GM21737 (cell line): Measurements from ENCODE around the gene CPNE4.

Experiments used
- ATAC-seq: cut with Tn5 transposase; IDR thresholded peaks from one replicate; pipeline ENCODE4 v1.9.1; 2021; ENCODE audit warnings: mild to moderate bottlenecking, moderate library complexity; ENCODE audit not compliant: unreplicated experiment

The CPNE4 gene

DNA sequence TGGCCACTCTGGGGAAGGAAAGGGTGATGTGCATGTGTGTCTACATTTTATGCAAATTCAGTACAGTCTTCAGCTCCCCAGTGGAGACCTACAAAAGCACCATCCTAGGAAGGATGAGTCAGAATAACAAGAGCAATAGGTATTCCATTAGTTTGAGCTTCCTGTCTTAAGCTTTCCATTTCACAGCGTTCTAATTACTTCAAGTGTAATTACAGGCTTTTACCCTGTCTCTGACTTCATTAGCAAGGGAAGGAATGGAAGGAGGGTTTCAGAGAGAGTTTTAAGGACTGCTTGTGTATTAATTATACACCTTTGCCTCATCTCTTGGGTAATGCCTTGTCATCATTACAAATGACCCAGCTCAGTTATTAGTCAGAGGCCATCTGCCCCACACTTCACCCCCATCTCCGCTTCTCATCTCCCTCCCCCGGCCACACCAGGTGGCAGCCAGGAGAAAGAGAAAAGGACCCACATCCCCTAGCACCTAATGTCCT, 329.2 kb downstream of the CPNE4 start:
- ATAC-seq: peak; percentile 65

DNA sequence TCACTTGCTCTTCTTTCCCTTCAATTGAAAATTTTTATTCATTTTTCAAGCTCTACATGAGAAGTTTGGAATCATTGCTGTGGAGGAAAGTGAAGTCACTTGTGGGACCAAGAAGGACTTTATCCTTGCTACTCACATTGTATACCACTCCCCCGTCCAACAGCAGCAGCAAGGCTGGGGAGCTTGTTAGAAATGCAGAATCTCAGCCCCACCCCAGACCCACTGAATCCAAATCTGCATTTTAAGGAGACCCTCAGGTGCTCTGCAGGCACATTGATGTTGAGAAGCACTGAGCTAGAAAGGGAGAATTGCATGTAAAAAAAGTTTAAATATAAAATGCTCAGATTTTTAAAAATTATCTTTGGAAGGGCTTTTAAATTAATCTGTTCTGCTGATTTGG, 329.7 kb downstream of the CPNE4 start:
- ATAC-seq: no peak

DNA sequence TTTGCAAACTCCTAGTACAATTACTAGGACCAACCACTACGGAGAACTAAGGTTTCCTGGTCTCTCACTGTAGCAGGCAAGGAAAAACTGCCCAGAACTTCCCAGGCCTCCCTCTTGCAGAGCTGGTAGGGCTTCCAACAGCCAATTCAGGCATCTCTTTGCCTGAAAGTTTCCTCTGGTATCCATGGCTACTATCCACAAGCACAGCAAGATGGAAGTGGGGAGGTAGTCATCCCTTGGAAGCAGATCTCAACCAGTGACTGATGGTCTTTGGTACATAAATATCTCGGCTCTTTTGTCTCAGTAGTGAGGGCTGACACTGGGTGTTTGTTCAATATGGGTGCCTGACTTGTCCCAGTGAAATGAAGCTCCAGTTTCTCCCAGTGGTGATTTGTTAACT, 330.7 kb downstream of the CPNE4 start:
- ATAC-seq: no peak

DNA sequence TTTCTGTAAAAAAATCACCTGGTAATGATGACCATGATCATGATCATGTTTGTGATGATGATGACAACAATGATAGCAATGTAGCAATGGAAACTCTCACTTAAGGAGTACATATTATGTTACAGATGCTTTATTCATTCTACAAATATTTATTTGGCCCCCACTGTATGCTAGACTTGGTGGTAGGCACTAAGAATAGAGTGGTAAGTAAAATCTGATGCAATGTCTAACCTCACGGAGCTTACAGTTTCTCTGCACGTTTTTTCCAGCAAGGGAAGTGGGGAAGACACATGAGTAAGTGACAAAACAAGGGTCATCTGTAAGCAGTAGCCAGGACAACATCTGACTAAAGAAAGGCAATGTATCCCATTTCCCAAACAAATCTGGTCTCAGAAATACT, 332.7 kb downstream of the CPNE4 start:
- ATAC-seq: no peak

DNA sequence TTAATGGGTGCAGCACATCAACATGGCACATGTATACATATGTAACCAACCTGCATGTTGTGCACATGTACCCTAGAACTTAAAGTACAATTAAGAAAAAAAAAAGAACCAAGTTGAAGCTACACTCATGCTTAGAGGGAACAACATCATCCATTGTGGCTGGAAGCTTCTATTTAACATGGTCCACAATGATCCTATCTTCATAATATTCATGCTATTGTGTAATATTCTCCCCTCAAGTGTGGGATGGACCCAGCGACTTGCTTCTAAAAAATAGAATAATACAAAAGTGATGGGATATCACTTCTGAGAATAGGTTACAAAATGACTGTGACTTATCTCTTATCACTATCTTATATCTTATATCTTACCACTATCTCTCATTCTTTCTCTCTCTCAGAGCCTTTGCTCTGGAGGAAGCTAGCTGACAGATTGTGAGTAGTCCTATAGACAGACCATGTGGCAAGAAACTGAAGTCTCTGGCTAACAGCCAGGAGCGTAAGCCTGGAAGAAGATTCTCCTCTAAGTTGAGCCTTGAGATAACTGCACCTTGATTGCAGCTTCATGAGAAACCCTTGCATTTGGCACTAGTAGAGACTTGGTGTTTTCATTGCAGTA, 333.6 kb downstream of the CPNE4 start:
- no peak for ATAC-seq

DNA sequence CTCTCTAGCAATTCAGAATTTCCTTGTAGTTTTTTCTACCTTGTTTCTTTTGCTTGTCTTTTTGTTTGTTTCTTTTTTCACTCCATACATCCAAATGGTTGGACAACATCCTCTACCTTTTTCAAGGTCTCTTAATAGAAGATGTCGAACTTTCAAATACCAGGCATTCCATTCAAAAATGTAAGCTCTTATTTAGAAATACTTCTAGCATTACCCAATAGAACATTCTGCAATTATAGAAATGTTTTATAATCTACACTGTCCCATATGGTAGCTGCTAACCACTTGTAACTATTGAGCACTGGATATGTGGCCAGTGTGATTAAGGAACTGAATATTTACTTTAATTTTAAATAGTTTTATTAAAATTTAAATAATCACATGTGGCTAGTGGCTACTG, 335.8 kb downstream of the CPNE4 start:
- no peak for ATAC-seq

DNA sequence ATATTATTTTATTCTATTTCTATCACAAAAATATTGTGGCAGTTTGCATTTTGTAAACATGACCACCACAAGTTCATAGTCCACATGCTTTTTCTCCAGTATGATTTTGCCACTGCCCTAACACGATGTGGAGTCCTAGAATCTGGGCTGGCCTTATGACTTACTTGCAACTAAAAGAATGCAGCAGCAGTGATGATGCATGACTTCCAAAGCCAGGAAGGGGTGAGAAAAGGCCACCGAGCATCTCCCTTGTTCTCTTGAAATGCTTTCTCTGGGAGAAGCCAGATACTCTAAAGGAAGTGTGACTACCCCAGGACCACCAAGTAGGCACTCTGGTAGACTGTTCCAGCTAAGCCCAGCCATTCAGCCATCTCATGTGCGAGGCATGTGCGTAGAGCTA, 340.4 kb downstream of the CPNE4 start:
- ATAC-seq: no peak

DNA sequence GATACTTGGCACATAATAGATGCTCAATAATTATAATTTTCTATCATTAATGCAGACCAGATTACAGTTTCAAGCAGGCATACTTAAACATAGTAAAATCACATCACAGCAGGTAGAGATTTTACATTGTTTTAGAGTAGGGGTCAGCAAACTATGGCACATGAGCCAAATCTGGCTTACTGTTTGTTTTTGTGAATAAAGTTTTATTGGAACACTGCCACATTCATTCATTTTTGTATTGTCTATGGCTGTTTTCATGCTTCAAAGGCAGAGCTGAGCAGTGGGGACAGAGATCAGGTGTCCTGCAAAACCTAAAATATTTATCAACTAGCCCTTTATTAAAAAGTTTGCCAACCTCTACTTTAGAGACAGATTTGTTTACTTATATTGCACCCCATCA, 342.5 kb downstream of the CPNE4 start:
- ATAC-seq: no peak

DNA sequence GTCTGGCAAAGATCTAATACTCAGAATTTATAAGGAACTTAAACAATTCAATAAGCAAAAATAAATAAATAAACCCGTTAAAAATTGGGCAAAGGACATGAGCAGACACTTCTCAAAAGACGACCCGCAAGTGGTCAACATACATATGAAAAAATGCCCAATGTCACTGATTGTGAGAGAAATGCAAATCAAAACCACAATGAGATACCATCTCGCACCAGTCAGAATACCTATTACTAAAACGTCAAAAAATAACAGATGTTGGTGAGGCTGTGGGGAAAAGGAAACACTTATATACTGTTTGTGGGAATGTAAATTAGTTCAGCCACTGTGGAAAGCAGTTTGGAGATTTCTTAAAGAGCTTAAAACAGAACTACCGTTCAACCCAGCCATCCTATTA, 344.0 kb downstream of the CPNE4 start:
- no peak for ATAC-seq

DNA sequence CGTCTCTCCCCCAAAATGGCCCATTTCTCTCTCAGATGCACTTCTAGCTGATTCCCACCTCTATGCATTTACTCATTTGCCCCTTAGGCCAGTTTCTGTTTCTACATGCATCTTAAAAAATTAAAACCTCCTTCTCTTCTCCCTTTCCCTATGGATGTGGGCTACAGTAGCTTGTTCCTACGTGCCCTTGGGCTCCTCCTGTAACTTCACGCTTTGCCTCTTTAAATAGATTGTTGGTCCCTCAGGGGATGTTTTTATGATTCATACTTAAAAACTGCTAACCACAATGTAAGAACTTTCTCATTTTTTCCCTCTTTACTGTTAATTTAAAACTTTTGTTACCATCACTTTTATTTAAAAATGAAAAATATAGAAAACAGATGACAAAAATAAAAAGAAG, 346.4 kb downstream of the CPNE4 start:
- ATAC-seq: no peak

DNA sequence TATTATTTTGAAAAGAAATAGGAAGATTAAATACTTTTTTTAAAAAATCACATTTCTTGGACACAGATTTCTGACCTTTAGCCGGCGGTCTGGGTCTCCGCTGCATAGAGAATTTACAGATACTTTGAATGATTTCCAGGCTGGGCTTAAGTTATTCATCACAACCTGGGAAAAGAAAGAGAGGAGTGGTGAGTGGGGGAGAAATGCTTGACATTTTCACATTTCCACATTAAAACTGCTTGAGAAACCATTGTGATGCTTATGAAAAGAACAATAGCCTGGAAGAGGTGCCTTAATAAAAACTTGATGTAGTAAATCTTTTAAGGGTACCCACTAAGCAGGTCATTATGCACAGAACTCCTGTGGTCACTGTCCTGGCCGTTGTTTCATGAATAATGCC, 365.2 kb downstream of the CPNE4 start:
- no peak for ATAC-seq

DNA sequence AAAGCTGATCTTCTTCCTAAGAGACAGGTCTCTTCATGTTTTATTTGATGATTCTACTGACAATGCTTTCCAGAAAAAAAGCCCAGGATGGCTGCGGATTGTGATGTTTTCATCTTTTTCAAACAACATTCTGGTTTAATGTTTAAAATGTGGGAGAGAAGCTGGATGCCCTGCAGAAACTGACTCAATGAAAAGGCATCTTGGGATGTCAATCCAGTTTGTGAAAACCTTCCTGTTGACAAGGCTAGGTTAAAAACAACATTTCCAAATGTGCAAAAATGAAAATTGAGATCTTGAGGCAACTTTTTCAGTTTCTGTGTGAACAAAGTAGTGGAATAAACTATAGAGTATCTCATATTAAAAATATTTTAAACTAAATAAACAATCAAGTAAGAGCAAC, 376.0 kb downstream of the CPNE4 start:
- no peak for ATAC-seq

DNA sequence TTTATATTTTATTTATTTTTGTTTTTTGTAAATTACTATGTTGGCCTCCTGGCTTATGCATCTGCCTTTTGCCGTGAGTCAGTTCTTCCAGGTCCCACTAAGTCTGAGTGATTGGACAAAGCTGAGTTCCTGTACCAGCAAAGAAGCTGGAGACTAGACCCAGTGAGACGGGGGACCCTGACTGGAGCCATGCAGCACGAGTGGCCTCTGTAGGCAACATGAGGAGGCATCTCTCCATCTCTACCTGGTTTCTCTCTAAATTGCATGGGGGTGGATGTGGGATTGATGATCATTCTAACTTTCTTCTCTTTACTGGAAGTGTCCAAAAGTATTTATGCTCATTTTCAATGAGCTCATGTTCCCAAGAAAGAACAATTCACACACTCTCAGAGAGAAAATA, 376.7 kb downstream of the CPNE4 start:
- ATAC-seq: no peak

DNA sequence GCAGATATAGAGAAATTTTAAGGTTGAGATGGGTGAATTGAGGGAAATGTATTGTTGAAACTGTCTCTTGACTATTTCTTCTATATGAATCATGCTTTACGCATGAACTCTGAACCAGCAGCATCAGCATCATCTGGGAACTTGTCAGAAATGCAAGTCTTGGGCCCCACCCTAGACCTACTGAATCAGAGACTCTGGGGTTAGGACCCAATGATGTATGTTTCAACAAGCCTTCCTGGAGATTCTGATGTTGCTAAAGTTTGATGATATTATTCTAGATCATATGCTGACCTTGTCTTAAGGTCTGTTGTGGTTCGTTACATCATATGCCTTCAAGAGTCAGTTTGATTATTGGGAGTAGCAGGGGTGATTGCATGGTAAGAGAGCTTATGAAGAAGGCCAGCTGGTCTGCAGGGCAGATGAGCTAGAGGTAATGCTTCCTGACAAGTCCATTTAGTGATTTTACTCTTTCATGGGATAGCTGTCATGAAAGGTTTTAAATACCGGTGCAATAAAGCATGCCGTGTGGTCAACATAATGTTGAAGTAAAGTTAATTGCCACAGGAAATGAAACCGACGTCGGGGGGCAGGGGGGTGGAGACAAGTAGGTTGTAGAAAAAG, 379.6 kb downstream of the CPNE4 start:
- no peak for ATAC-seq

DNA sequence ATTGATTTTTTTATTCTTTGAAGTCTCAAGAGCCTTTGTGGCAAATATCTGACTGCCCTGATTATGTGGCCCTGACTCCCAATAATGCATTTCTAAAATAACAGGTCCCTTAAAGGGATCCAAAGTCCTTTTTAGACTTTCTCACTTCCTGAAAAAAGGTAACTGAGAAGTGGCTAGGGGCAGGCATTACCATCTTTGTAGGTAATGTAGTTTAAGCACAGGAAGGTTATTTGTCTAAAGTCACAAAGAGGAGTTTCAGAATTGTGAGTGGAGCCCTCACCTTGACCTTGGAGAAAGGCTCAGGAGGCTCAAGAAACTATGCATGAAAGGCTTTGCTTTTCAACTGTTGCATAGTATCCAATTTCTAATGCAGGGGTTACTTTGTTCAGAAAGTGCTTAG, 389.2 kb downstream of the CPNE4 start:
- ATAC-seq: no peak

DNA sequence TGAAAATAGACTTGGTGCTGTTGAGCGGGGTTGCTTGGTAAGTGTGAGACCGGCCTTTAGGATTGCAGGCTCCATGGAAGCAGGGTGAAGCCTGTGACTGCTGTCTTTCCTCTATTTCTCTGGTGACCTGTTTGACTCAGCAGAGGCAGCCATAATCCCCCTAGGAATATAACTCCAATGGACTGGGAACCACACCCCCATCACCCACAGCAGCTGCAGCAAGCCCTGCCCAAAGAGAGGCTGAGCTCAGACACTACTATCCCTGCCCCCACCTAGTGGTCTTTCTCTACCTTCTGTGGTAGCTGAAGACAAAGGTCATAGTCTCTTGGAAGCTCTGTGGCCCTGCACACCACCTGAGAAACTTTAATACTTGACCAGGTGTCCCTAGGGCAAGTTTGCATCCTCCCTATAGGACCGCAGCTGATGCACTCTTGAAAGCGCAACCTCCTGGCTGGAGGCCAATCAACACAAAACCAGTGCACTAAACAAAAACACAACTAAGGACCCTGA, 398.5 kb downstream of the CPNE4 start:
- no peak for ATAC-seq

DNA sequence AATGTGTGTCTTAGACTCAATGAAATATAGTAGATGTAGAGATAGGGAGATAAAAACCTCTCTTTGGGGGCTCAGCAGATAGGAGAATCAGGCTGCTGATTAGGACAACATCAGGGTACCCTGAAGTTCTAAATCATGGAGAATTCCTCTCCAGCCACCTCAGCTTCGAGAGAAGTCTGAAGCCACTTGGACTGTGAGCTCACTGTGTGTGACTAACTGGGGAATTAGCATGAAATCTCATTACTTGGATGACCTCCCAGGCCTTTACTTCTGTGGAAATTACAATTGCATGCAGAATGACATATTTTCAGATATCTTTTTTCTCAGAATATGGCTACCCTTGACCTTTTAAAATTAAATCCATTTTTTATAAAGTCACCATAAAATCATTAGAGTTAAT, 404.0 kb downstream of the CPNE4 start:
- ATAC-seq: no peak

DNA sequence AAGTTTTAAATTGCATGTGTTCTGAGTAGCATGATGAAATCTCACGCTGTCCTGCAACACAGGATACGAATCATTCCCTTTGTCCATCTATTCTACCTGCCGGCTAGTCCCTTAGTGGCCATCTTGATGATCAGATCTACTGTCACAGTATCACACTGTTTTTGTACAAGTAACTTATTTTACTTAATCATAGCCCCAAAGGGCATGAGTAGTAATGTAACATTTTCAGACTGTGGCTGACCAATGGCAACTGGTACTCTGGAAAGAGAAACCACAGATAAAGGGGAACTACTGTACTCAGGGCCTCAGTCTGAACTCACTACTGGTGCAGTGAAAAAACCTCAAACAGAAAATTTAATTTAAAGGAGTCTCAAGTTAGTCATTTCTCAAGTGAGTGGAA, 404.7 kb downstream of the CPNE4 start:
- peak; percentile 98 for ATAC-seq

DNA sequence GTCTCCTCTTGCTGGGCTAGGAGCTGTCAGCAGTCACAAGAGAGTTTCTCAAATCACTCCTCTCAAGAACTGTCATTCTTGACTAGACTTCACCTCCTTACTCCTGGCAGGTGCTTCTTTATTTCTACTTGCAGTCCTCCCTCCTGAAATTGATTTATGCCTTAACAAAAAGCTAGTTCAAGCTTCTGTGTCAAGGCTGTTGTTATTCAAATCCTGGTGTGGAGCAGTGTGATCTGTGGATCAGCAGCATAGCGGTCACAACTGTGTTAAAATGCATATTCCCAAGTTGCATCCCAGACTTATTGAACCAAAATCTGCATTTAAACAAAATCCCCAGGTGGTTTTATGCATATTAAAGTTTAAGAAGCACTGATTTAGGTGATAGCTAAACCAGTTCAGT, 411.4 kb downstream of the CPNE4 start:
- no peak for ATAC-seq

DNA sequence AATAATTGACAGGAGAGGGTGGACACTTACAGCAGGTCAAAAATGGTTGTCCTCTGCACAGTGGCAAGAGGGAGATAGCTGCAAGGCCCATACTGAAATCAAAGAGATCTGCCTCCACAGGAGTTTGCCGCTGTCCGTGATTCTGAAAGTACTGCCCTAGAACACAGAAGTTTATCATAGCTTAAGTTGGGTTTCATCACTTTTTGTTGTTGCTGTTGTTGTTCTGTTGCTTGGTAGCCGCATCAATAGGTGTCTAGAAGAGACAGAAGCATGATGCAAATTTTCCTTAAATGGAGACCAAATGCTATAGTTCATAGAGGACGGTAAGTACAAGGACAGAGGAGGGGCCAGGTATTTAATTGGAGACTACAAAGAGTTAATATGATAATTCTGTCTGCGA, 412.1 kb downstream of the CPNE4 start:
- no peak for ATAC-seq

DNA sequence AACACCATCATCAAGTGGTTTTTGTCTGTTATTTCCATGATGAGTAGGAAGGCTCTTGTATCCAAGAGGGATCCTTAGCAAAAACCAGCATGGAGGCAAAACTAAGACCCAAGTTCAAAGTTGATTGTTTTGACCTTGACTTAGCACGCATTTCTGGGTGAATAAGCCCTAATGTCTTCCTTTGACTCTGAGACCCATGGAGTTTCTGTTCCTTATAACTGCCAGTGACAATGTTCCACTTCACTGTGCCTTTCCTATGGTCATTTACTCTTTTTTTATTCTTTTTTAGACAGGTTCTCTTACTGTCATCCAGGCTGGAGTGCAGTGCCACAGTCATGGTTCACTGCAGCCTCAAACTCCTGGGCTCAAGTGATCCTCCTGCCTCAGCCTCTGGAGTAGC, 413.8 kb downstream of the CPNE4 start:
- no peak for ATAC-seq

DNA sequence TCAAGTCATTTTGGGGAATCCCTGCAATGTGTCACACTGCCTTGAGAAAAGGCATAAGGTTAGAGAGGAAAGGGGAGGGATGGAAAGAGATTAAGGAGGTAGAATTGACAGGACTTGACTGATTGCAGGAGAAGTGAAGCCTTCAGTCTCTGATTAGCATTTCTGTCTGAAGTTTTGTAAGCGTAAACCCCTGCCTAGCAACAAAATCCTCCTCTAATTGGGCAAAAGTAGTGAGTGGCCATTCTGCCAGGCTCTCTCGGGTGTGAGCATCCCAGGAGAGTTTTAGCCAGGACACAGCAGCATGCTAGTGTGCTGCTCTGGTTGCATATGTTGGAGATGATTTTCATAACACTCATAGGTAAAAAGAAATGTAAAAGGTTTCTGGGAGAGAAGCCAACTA, 415.0 kb downstream of the CPNE4 start:
- no peak for ATAC-seq

DNA sequence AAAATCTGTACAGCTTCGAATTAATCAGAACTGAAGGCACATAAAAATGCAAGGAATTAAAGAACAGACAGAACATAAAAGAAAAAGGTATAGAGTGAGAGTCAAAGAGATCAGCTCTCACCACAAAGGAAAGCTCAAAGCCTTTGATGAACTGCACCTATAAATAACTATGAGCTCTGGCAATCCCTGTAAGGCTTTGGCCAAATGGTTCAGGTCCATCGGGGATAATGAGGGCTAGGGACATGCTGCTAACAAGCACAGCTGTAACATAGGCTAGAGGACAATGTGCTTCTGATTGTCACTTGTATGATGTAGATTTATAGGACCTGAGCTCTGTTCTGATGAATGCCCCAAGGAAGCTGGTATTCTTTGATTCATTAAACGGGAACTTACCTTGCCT, 418.1 kb downstream of the CPNE4 start:
- ATAC-seq: no peak
